HG03432 (cell line): ENCODE results near the gene TFIP11.
"Not testable (repeated sequence)": the region's sequence is repeated elsewhere in the genome, so short reads cannot be mapped to it uniquely, and the experiment has no call there.

Source experiments
- ATAC-seq: cut with Tn5 transposase; IDR thresholded peaks from one replicate; pipeline ENCODE4 v1.9.1; 2021; ENCODE audit warnings: mild to moderate bottlenecking, moderate library complexity; ENCODE audit not compliant: unreplicated experiment

The TFIP11 gene

GRCh38 chr22:26541167-26541819 is 29.0 kb upstream of the TFIP11 start:
- ATAC-seq: no peak

- ATAC-seq: no peak
Observed at GRCh38 chr22:26540119-26540518, 27.8 kb upstream of the TFIP11 start.

- no peak for ATAC-seq
Observed at GRCh38 chr22:26536762-26537134, 24.5 kb upstream of the TFIP11 start.

DNA sequence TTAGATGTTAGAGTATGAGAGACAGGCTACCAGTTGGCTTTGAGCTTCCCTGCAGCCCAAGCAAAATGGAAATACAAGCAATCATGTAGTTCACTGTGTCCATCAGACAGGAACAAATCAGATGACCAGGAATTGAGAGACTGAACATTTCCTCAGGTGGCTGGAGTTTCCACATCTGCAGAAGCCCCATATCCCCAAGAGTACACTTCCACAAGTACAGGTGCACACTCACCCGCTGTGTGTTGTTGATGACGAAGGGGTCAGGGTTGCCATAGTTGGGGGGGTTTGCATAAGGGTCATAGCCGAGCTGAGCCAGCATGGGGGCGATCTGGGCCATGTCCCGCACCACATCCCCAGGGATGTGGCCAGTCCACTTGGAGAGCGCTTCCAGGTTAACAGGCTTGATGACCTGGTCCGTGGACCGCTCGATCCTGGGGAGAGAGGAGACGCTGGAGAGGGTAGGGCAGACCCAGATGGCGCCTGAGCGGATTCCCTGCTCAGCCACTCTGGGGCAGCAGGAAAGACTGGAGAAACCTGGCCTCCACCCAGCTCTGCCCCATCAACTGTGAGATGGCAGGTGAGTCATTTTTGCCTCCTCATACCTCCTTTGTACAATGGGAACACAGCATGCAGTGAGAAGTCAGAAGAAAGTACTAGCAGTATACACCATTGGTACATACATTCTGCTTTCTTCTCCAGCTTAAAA is 23.9 kb upstream of the TFIP11 start:
- no peak for ATAC-seq

DNA sequence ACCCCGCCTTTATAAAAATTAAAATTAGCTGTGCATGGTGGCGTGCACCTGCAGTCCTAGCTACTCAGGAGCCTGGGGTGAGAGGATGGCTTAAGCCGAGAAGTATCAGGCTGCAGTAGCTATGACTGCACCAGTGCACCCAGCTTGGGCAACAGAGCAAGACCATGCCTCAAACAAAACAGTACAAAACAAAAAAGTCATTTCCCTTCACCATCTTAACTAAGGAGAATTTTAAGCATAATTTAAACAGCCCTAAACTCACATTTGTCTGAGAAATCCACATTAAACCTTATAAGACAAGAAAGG is 23.3 kb upstream of the TFIP11 start:
- no peak for ATAC-seq

GRCh38 chr22:26534874-26535602 is 22.8 kb upstream of the TFIP11 start:
- no peak for ATAC-seq

DNA sequence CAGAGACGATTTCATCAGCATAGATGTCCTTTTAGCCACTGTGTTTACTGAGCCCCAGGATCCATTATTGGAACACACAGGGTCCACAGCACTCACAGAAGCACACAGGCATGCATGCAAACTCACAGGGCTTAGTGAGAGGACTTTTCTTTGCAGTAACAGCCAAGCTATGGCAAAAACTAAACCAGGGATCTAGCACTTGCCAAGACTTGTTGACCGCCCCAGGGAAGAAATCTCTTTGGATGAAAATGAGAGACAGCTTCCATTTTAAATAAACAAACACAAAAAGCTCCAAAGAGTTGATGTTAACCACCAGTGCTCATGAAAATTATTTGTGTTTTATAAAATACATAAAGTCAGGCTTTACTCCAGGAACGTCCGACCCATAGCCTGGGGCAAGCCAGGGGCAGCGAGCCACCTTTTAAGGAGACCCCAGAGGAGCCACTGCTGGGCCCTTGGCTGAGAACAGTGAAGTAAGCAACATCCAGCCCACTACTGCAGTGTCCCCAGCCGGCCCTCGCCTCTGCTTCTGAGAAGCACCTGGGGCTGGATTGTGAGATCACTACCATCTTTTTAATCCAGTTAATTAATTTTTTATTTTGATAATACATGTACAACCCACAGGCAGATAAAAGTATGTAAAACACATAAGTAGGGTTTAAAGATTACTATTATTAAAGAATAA is 22.0 kb upstream of the TFIP11 start:
- ATAC-seq: no peak

GRCh38 chr22:26529345-26529744 is 17.1 kb upstream of the TFIP11 start:
- ATAC-seq: no peak

DNA sequence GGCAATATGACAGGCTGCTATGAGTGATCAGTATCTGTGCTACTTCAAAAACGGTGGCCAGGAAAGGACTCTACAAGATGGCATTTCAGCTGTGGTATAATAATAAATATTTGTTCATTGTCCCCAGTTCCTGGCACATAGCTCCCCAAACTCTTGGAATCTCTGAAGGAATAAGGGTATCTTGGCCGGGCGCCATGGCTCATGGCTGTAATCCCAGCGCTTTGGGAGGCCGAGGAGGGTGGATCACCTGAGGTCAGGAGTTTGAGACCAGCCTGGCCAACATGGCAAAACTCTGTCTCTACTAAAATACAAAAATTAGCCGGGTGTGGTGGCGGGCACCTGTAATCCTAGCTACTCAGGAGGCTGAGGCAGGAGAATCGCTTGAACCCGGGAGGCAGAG is 16.2 kb upstream of the TFIP11 start:
- not testable (repeated sequence) for ATAC-seq

DNA sequence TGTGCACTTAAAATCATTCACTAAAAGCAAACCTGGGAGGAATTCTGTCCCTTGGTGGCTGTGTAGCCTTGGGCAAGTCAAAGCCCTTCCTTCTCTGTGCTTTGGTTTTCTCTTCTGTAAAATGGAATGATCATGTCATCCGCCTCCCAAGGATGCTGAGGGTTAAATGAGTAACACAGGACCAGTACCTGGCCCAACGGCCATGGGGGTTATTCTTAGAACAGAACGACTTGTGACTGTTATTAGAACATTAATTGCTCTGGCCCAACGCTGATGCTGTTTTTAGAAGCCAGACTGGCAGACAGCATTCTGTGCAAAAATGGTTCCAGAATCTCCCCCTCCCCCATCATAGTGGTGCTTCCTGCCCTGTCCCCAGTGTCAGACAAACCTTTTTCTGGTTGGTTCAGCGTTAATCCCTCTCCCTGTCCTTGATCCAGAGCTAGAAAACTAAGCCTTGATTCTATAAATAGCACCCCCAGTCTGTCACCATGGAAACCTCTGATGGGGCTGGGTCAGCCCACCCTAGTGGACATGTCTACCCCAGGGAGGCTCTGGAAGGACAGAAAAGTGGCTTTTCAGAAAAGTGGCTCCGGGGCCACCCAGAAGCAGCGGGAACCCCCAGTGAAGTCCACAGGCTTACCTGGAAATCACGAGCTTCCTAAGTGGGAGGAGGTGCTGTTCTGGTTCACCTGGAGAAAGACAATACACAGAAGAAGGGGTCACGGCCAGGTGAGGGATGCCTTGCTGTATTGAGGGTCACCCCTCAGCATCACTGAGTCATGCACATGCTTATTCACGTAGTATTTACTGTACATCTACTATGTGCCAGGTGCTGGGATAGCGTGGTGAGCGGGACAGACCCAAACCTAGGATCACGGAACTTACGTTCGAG is 15.5 kb upstream of the TFIP11 start:
- ATAC-seq: no peak

GRCh38 chr22:26527167-26527566 is 14.9 kb upstream of the TFIP11 start:
- ATAC-seq: no peak

DNA sequence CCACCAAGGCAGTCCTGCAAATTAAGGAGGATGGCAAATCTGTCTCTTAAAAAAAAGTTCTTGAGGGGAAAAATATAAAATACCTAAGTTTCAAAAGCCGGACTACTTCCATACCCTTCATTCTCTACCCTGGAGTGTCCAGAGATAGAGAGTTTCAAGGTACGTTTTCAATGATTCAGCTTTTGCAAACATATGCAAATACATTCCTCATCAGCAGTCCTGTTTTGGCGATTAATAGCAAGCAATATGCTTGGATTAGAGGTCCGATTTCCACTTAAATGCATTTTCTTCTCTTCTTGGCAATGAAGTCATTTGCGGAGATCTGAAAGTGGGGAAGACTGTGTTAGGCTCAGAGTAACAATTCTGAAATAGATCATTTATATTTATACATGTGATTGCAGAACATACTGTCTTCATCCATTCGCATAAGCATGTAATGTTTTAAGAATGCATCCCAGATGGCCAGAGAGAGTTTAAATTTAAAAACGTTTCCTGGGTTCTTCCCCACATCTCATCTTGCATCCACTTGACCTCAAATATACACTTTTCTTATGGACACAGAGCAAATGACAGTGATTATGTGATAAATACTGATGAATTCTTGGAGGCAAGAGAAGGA is 13.8 kb upstream of the TFIP11 start:
- ATAC-seq: no peak

GRCh38 chr22:26524870-26525269 is 12.6 kb upstream of the TFIP11 start:
- no peak for ATAC-seq

- ATAC-seq: no peak
Observed at GRCh38 chr22:26522592-26522991, 10.3 kb upstream of the TFIP11 start.

- ATAC-seq: no peak
Observed at GRCh38 chr22:26522012-26522411, 9.7 kb upstream of the TFIP11 start.

DNA sequence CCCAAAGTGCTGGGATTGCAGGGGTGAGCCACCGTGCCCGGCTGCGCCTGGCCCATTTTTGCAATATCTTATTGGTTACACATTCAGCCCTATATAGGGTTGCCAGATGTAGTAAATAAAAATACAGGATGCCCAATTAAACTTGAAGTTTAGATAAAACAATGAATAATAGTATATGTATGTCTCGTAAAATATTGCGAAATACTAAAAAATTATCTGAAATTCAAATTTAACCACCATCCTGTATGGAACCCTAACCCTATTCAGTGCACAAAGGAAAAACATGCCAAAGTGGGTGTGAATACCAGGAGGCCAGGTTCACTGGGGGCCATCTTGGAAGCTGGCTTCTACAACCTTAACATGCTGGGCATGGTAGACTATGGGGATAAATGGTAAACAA is 5.2 kb upstream of the TFIP11 start:
- no peak for ATAC-seq

GRCh38 chr22:26516503-26516902 is 4.2 kb upstream of the TFIP11 start:
- no peak for ATAC-seq

- ATAC-seq: no peak
Observed at GRCh38 chr22:26515931-26516330, 3.7 kb upstream of the TFIP11 start.

- no peak for ATAC-seq
Observed at GRCh38 chr22:26514419-26515161, 2.3 kb upstream of the TFIP11 start.

GRCh38 chr22:26513838-26514237 is 1.6 kb upstream of the TFIP11 start:
- no peak for ATAC-seq
